ENCODE results near the gene ADD3. TPM values are rescaled to one million over a fixed set of nuclear protein-coding genes. Genes with fewer than 3 reads are reported as not detected.
A peak's percentile ranks its signal among the peaks of the same experiment; 100 is the strongest.

Gene ADD3
- total and polyA plus RNA-seq, 2 donors (not counting 3 experiments of a cell fraction or from before 2014, with no cell fraction given), result 14.9 to 55.2 TPM

DNA sequence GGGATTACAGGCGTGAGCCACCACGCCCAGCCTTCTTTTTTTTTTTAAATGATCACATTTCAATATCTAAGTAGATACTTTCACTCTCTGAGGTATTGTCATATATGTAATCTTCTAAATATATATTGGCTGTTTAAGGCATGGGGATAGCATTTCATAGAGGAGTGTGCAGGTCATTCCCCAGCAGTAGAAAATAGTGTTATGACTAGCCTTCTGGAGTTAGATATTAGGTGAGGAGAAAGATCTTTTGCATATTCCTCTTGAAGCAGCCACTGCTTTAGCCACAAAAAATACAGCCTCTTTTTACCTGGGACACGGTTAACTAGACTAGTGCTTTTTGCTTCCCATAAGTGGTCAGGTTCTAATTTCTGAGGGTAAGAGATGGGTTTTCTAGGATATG is 28.9 kb downstream of the ADD3 start:
- BruUV-seq (replicated peaks), result TSS peak; percentile 11
- H3K4me1 ChIP-seq (ENCODE audit: control insufficient read depth, extremely low read depth, insufficient read depth, low read length), result peaks cover 21% of the 10 kb centered on the region
- no peaks in the 10 kb centered on the region for H3K9me3 ChIP-seq (replicated peaks; ENCODE audit: control insufficient read depth, insufficient read depth, low read length)
- intact Hi-C loops (cut with micrococcal nuclease), result no loop called here
- DNase-seq (ENCODE audit: low read depth, low spot score) (no peak), FAIRE-seq (no peak)
- dilution Hi-C loops (cut with MboI; ENCODE audit: extremely low pct_ligation_motif_present, low sequenced_read_pairs), result no loop called here
- CTCF ChIA-PET, result interaction anchor here (0.9 to 1.0 kb wide), 3 partner anchors 45 to 153 kb away, joined by 3 to 4 read pairs (median 4); no protein-coding TSS in a partner anchor
- H3K4me2 ChIP-seq (ENCODE audit: insufficient read depth, low read length), result peak overlapping the region; percentile 3
- no peak overlapping the region for H3K27ac ChIP-seq (ENCODE audit: insufficient read depth, low read depth, low read length)
- no peaks in the 10 kb centered on the region for H4K20me1 ChIP-seq (replicated peaks; ENCODE audit: control insufficient read depth, extremely low read depth, insufficient read depth, low read length)
- no peaks in the 10 kb centered on the region for H3K79me2 ChIP-seq (ENCODE audit: control insufficient read depth, insufficient read depth, low read length)
- H3K36me3 ChIP-seq (ENCODE audit: control insufficient read depth in 2 of 2, extremely low read depth in 1 of 2, insufficient read depth in 2 of 2, low read length in 2 of 2), result no peaks in the 10 kb centered on the region
- TF ChIP-seq, protein P1, sequence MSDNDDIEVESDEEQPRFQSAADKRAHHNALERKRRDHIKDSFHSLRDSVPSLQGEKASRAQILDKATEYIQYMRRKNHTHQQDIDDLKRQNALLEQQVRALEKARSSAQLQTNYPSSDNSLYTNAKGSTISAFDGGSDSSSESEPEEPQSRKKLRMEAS (IDR thresholded peaks at IDR 0.05; ENCODE audit: insufficient read depth, insufficient read length), result no peak
- TF ChIP-seq GATA2 (IDR thresholded peaks at IDR 0.05; ENCODE audit: insufficient read depth, insufficient read length, low read depth, low read length) (no peak), POLR2A (IDR thresholded peaks at IDR 0.05; ENCODE audit: low read depth, low read length) (no peak), EZH2 (IDR thresholded peaks at IDR 0.05; ENCODE audit: borderline replicate concordance, low read depth, low read length, severe bottlenecking) (no peak), MYC (IDR thresholded peaks at IDR 0.05; ENCODE audit: low read depth, low read length) (no peak), JUN (IDR thresholded peaks at IDR 0.05; ENCODE audit: borderline replicate concordance, insufficient read depth, insufficient read length, low read depth) (no peak), CTCF (IDR thresholded peaks at IDR 0.05; ENCODE audit: extremely low read depth in 1 of 2, insufficient read depth in 1 of 2, low read depth in 1 of 2, low read length in 2 of 2) (no peak)
- H2AFZ ChIP-seq (ENCODE audit: low read depth, low read length), result no peak overlapping the region
- no peak overlapping the region for H3K9ac ChIP-seq (replicated peaks; ENCODE audit: extremely low read depth, insufficient read depth, low read length)
- no peak overlapping the region for H3K4me3 ChIP-seq (replicated peaks in 1 of 3; ENCODE audit: insufficient read depth in 1 of 3, low read depth in 1 of 3, low read length in 3 of 3)
- POLR2A ChIA-PET, result no interaction called here
- H3K27me3 ChIP-seq (ENCODE audit: control insufficient read depth in 2 of 2, insufficient read depth in 2 of 2, low read length in 2 of 2), result no peaks in the 10 kb centered on the region
- H3K9me1 ChIP-seq (replicated peaks; ENCODE audit: control insufficient read depth, extremely low read depth, insufficient read depth, low read length), result no peaks in the 10 kb centered on the region
